HepG2 (cell line): ENCODE data around the gene METAP1. TPM values are rescaled to one million over a fixed set of nuclear protein-coding genes. Genes with fewer than 3 reads are reported as not detected.

ENCODE experiments used
- BRD4 ChIP-seq: sonication (generic); formaldehyde crosslinking; IDR thresholded peaks from 2 replicates; pipeline ENCODE4 v1.4.0; 2020; ENCODE audit warnings: missing genetic modification reagents
- E2F5 ChIP-seq: sonication (generic); formaldehyde crosslinking; conservative IDR thresholded peaks from 2 replicates; pipeline ENCODE4 v1.4.0; 2020; ENCODE audit warnings: missing genetic modification reagents
- GATA4 ChIP-seq: sonication (generic); IDR thresholded peaks from 2 replicates; pipeline ENCODE4 v1.6.1; 2016; ENCODE audit warnings: antibody characterized with exemption, low read depth, borderline replicate concordance
- MYNN ChIP-seq: sonication (generic); formaldehyde crosslinking; IDR thresholded peaks from 2 replicates; pipeline ENCODE4 v1.4.0; 2020; ENCODE audit warnings: mild to moderate bottlenecking, low read depth, missing genetic modification reagents
- PAX8 ChIP-seq: sonication (generic); formaldehyde crosslinking; IDR thresholded peaks from 2 replicates; pipeline ENCODE4 v1.8.0; 2022; ENCODE audit warnings: mild to moderate bottlenecking, missing genetic modification reagents, borderline replicate concordance
- PHF8 ChIP-seq: sonication (generic); formaldehyde crosslinking; IDR thresholded peaks from 2 replicates; pipeline ENCODE4 v1.5.0; 2020; ENCODE audit warnings: missing genetic modification reagents
- POLR2AphosphoS2 ChIP-seq: IDR thresholded peaks from 2 replicates; pipeline ENCODE4 v1.6.1; 2011; ENCODE audit warnings: low read depth, low read length, improper control_type of control experiment
- RARA ChIP-seq: IDR thresholded peaks from 2 replicates; pipeline ENCODE4 v1.6.1; 2016; ENCODE audit warnings: missing genetic modification reagents, missing compliant biosample characterization
- RBM39 ChIP-seq: fragments of 200-400 bp; formaldehyde crosslinking; IDR thresholded peaks from one replicate; pipeline ENCODE4 v1.6.1; 2018; ENCODE audit warnings: antibody characterized with exemption, mild to moderate bottlenecking, low read depth, low read length; ENCODE audit not compliant: poor library complexity, severe bottlenecking
- TEAD3 ChIP-seq: optimal IDR thresholded peaks from 2 replicates; pipeline ENCODE3; 2016; ENCODE audit warnings: borderline replicate concordance
- WIZ ChIP-seq: sonication (generic); formaldehyde crosslinking; IDR thresholded peaks from 2 replicates; pipeline ENCODE4 v1.5.1; 2020; ENCODE audit warnings: mild to moderate bottlenecking, missing genetic modification reagents
- ZBTB33 ChIP-seq: sonication (generic); formaldehyde crosslinking; IDR thresholded peaks from 2 replicates; pipeline ENCODE4 v1.4.0; 2020; ENCODE audit warnings: missing genetic modification reagents
- ZNF513 ChIP-seq: sonication (generic); formaldehyde crosslinking; conservative IDR thresholded peaks from 2 replicates; pipeline ENCODE4 v1.5.0; 2020; ENCODE audit warnings: missing genetic modification reagents
- ZNF572 ChIP-seq: sonication (generic); formaldehyde crosslinking; IDR thresholded peaks from 2 replicates; pipeline ENCODE4 v1.5.1; 2020; ENCODE audit warnings: mild to moderate bottlenecking, missing genetic modification reagents
- ZNF577 ChIP-seq: sonication (generic); formaldehyde crosslinking; IDR thresholded peaks from 2 replicates; pipeline ENCODE4 v1.4.0; 2020; ENCODE audit warnings: mild to moderate bottlenecking, low read depth, missing genetic modification reagents, borderline replicate concordance
- ZNF709 ChIP-seq: sonication (generic); formaldehyde crosslinking; IDR thresholded peaks from 2 replicates; pipeline ENCODE4 v1.5.0; 2020; ENCODE audit warnings: mild to moderate bottlenecking, missing genetic modification reagents
- ZSCAN30 ChIP-seq: sonication (generic); formaldehyde crosslinking; IDR thresholded peaks from 2 replicates; pipeline ENCODE4 v1.5.0; 2020; ENCODE audit warnings: mild to moderate bottlenecking, missing genetic modification reagents
- polyA plus RNA-seq, 8 experiments: library from polyadenylated mRNA; depleted of rRNA in 3 of 8; stranded (reverse) in 7 of 8; unstranded in 1 of 8; fragments of >200 nt; fragmentation: Illumina TruSeq in 4 of 8; extraction: Trizol in 4 of 8; gene quantifications; 2 replicates each; pipeline versions ENCODE4 v1.2.1 to v1.2.3, GENCODE V29; 2011 to 2016; ENCODE audit warnings: low read depth in 4 of 8, missing spikeins in 1 of 8, mixed read lengths in 1 of 8; ENCODE audit not compliant: insufficient read depth in 1 of 8
- total RNA-seq, 5 experiments: library from RNA; depleted of rRNA; stranded (reverse); fragments of >200 nt; fragmentation: Illumina TruSeq; extraction: Trizol; gene quantifications; 2 replicates each; pipeline ENCODE4 v1.2.3, GENCODE V29; 2016; ENCODE audit warnings: low read depth in 1 of 5
- TF ChIP-seq, protein P1 (sequence below), 2 experiments: IDR thresholded peaks; 2 replicates each; pipeline ENCODE4 v1.6.1; 2011 to 2012; ENCODE audit warnings: low read length in 2 of 2, borderline replicate concordance in 1 of 2, low read depth in 1 of 2, mild to moderate bottlenecking in 1 of 2, moderate library complexity in 1 of 2
- TF ChIP-seq, protein P2 (sequence below): sonication (generic); formaldehyde crosslinking; IDR thresholded peaks from 2 replicates; pipeline ENCODE4 v1.5.0; 2020; ENCODE audit warnings: missing genetic modification reagents

The METAP1 gene
- total and polyA plus RNA-seq, 2 of the 13 experiments (the other 11 are each of a cell fraction or from before 2014, with no cell fraction given): 44.9 to 53.5 TPM

GRCh38 chr4:98995183-98996055 lies at the start of gene METAP1 (continued):
- TF ChIP-seq, protein P1, sequence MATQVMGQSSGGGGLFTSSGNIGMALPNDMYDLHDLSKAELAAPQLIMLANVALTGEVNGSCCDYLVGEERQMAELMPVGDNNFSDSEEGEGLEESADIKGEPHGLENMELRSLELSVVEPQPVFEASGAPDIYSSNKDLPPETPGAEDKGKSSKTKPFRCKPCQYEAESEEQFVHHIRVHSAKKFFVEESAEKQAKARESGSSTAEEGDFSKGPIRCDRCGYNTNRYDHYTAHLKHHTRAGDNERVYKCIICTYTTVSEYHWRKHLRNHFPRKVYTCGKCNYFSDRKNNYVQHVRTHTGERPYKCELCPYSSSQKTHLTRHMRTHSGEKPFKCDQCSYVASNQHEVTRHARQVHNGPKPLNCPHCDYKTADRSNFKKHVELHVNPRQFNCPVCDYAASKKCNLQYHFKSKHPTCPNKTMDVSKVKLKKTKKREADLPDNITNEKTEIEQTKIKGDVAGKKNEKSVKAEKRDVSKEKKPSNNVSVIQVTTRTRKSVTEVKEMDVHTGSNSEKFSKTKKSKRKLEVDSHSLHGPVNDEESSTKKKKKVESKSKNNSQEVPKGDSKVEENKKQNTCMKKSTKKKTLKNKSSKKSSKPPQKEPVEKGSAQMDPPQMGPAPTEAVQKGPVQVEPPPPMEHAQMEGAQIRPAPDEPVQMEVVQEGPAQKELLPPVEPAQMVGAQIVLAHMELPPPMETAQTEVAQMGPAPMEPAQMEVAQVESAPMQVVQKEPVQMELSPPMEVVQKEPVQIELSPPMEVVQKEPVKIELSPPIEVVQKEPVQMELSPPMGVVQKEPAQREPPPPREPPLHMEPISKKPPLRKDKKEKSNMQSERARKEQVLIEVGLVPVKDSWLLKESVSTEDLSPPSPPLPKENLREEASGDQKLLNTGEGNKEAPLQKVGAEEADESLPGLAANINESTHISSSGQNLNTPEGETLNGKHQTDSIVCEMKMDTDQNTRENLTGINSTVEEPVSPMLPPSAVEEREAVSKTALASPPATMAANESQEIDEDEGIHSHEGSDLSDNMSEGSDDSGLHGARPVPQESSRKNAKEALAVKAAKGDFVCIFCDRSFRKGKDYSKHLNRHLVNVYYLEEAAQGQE (IDR thresholded peaks at IDR 0.05; ENCODE audit: borderline replicate concordance in 1 of 2, low read depth in 1 of 2, low read length in 2 of 2): no peak; a peak in 1 of 4 replicates
- TF ChIP-seq ZNF577 (no peak), MYNN (no peak), ZNF572 (0 out of 2 replicates have a peak, but pooled peaks have one; percentile 10), BRD4 (CRISPR knock-in tag) (no peak), ZNF709 (CRISPR knock-in tag) (peak; percentile 81; the same call in 1 of the 2 replicates), ZBTB33 (CRISPR knock-in tag) (peak; percentile 14; the same call in 1 of the 2 replicates), PAX8 (CRISPR knock-in tag) (no peak), POLR2AphosphoS2 (no peak), TEAD3 (CRISPR knock-in tag) (peak; percentile 55), ZSCAN30 (no peak), E2F5 (CRISPR knock-in tag) (0 out of 2 replicates have a peak, but pooled peaks have one; percentile 38), RBM39 (peak; percentile 92), GATA4 (no peak), ZNF513 (no peak), WIZ (peak; percentile 1; the same call in 1 of the 2 replicates), PHF8 (CRISPR knock-in tag) (peak; percentile 87), RARA (peak; percentile 12; the same call in 1 of the 2 replicates)
- TF ChIP-seq, protein P2, sequence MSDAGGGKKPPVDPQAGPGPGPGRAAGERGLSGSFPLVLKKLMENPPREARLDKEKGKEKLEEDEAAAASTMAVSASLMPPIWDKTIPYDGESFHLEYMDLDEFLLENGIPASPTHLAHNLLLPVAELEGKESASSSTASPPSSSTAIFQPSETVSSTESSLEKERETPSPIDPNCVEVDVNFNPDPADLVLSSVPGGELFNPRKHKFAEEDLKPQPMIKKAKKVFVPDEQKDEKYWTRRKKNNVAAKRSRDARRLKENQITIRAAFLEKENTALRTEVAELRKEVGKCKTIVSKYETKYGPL (CRISPR knock-in tag): no peak
